Natural killer cell (primary cell): ENCODE results near the gene PRDM16. TPM values are rescaled to one million over a fixed set of nuclear protein-coding genes. Genes with fewer than 3 reads are reported as not detected.
A peak's percentile ranks its signal among the peaks of the same experiment; 100 is the strongest.

Experiments used
- ATAC-seq, 3 donors: fragments of 150-1000 bp in 2 of 3; fragments of 200-7000 bp in 1 of 3; cut with Tn5 transposase; 1 replicate in 1 of 3; 2 replicates in 2 of 3; pipeline ENCODE4 v1.10.0; 2021; ENCODE audit warnings: mild to moderate bottlenecking in 2 of 3, moderate library complexity in 2 of 3
- DNase-seq, 2 donors: peaks; one replicate each; pipeline versions ENCODE4 v3.0.0 to v3.0.0-alpha.2; 2013 to 2021; ENCODE audit warnings: mixed read lengths in 1 of 2
- H3K27ac ChIP-seq: one replicate; pipeline ENCODE4 v1.5.1; 2013; ENCODE audit warnings: mild to moderate bottlenecking, low read length
- H3K27me3 ChIP-seq: one replicate; pipeline ENCODE4 v1.6.1; 2013; ENCODE audit warnings: low read length; ENCODE audit not compliant: control insufficient read depth, insufficient read depth
- H3K36me3 ChIP-seq: one replicate; pipeline ENCODE4 v1.6.1; 2013; ENCODE audit warnings: low read length; ENCODE audit not compliant: control insufficient read depth, insufficient read depth
- H3K4me1 ChIP-seq: one replicate; pipeline ENCODE4 v1.6.1; 2013; ENCODE audit warnings: low read length; ENCODE audit not compliant: control insufficient read depth, insufficient read depth
- H3K4me3 ChIP-seq: one replicate; pipeline ENCODE4 v1.5.1; 2013; ENCODE audit warnings: low read length
- H3K9me3 ChIP-seq: one replicate; pipeline ENCODE4 v1.6.1; 2013; ENCODE audit warnings: low read length; ENCODE audit not compliant: control insufficient read depth, insufficient read depth
- H3K27ac Mint-ChIP-seq, 2 donors: one replicate each; pipeline ENCODE4 v1.8.0; 2022; ENCODE audit warnings: mild to moderate bottlenecking in 2 of 2, mixed read lengths in 2 of 2, moderate library complexity in 1 of 2
- H3K27me3 Mint-ChIP-seq, 2 donors: one replicate each; pipeline ENCODE4 v1.8.0; 2022; ENCODE audit warnings: low read depth in 2 of 2, mixed read lengths in 2 of 2
- H3K36me3 Mint-ChIP-seq: one replicate; pipeline ENCODE4 v1.8.0; 2022; ENCODE audit warnings: mixed read lengths
- H3K4me1 Mint-ChIP-seq, 2 donors: one replicate each; pipeline ENCODE4 v1.8.0; 2022; ENCODE audit warnings: mixed read lengths in 2 of 2
- H3K4me3 Mint-ChIP-seq: one replicate; pipeline ENCODE4 v1.8.0; 2022; ENCODE audit warnings: mild to moderate bottlenecking, moderate library complexity, mixed read lengths
- H3K9me3 Mint-ChIP-seq, 2 donors: one replicate each; pipeline ENCODE4 v1.8.0; 2022; ENCODE audit warnings: mixed read lengths in 2 of 2
- WGBS: methylation state at CpG from one replicate; pipeline ENCODE4 v1.1.7; 2013; ENCODE audit warnings: missing lambda C conversion rate; ENCODE audit not compliant: insufficient coverage; 5-methylcytosine and 5-hydroxymethylcytosine counted together
- intact Hi-C: fragments of 100-400 bp; cut with micrococcal nuclease; formaldehyde crosslinking; loops from one replicate; pipeline ENCODE4 v1.14.2; 2022
- total RNA-seq, 4 donors: library from RNA; stranded (reverse); fragments of 120-200 nt in 1 of 4; gene quantifications; one replicate each; pipeline versions ENCODE4 v1.2.3 to v1.2.4, GENCODE V29; 2013 to 2022
- TF ChIP-seq, protein P1 (sequence below): fragments of 200-600 bp; IDR thresholded peaks from one replicate; pipeline ENCODE4 v1.8.0; 2022; ENCODE audit warnings: antibody characterized with exemption

PRDM16 gene
- total RNA-seq, 3 donors from 2014 or later (not counting 1 experiment from before 2014, with no cell fraction given): 0.25 to 0.64 TPM; not detected in 1

GRCh38 chr1:3067301-3067670 is 1.7 kb upstream of the PRDM16 start:
- Mint-ChIP-seq H3K9me3 (no peaks in the 10 kb centered on the region), H3K27me3 (peaks cover 0 to 14% of the 10 kb centered on the region in 2 donors), H3K36me3 (no peaks in the 10 kb centered on the region), H3K27ac (no peak overlapping the region), H3K4me1 (no peaks in the 10 kb centered on the region), H3K4me3 (no peak overlapping the region)
- TF ChIP-seq, protein P1, sequence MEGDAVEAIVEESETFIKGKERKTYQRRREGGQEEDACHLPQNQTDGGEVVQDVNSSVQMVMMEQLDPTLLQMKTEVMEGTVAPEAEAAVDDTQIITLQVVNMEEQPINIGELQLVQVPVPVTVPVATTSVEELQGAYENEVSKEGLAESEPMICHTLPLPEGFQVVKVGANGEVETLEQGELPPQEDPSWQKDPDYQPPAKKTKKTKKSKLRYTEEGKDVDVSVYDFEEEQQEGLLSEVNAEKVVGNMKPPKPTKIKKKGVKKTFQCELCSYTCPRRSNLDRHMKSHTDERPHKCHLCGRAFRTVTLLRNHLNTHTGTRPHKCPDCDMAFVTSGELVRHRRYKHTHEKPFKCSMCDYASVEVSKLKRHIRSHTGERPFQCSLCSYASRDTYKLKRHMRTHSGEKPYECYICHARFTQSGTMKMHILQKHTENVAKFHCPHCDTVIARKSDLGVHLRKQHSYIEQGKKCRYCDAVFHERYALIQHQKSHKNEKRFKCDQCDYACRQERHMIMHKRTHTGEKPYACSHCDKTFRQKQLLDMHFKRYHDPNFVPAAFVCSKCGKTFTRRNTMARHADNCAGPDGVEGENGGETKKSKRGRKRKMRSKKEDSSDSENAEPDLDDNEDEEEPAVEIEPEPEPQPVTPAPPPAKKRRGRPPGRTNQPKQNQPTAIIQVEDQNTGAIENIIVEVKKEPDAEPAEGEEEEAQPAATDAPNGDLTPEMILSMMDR: no peak
- Histone ChIP-seq H3K9me3 (no peaks in the 10 kb centered on the region), H3K27ac (no peak overlapping the region), H3K4me3 (no peak overlapping the region), H3K36me3 (no peaks in the 10 kb centered on the region), H3K27me3 (peaks cover 3% of the 10 kb centered on the region), H3K4me1 (peaks cover 3% of the 10 kb centered on the region)
- ATAC-seq (no peak), DNase-seq (no peak)
- intact Hi-C loops: no loop called here
- WGBS: 46% methylated on average over 29 of the region's 29 CpGs

GRCh38 chr1:3067671-3068563 is 1.1 kb upstream of the PRDM16 start:
- intact Hi-C loops: no loop called here
- H3K27me3 ChIP-seq: peaks cover 3% of the 10 kb centered on the region
- 3% methylated on average over 96 of the region's 97 CpGs for WGBS
- no peak for DNase-seq
- H3K9me3 ChIP-seq: no peaks in the 10 kb centered on the region
- no peak overlapping the region for H3K4me3 Mint-ChIP-seq
- H3K4me1 ChIP-seq: peaks cover 3% of the 10 kb centered on the region
- no peaks in the 10 kb centered on the region for H3K36me3 Mint-ChIP-seq
- no peak overlapping the region for H3K4me3 ChIP-seq
- no peaks in the 10 kb centered on the region for H3K9me3 Mint-ChIP-seq
- peaks cover 0 to 16% of the 10 kb centered on the region in 2 donors for H3K27me3 Mint-ChIP-seq
- no peaks in the 10 kb centered on the region for H3K36me3 ChIP-seq
- no peak overlapping the region for H3K27ac ChIP-seq
- H3K4me1 Mint-ChIP-seq: no peaks in the 10 kb centered on the region
- ATAC-seq: no peak
- TF ChIP-seq, protein P1: no peak
- H3K27ac Mint-ChIP-seq: no peak overlapping the region

DNA sequence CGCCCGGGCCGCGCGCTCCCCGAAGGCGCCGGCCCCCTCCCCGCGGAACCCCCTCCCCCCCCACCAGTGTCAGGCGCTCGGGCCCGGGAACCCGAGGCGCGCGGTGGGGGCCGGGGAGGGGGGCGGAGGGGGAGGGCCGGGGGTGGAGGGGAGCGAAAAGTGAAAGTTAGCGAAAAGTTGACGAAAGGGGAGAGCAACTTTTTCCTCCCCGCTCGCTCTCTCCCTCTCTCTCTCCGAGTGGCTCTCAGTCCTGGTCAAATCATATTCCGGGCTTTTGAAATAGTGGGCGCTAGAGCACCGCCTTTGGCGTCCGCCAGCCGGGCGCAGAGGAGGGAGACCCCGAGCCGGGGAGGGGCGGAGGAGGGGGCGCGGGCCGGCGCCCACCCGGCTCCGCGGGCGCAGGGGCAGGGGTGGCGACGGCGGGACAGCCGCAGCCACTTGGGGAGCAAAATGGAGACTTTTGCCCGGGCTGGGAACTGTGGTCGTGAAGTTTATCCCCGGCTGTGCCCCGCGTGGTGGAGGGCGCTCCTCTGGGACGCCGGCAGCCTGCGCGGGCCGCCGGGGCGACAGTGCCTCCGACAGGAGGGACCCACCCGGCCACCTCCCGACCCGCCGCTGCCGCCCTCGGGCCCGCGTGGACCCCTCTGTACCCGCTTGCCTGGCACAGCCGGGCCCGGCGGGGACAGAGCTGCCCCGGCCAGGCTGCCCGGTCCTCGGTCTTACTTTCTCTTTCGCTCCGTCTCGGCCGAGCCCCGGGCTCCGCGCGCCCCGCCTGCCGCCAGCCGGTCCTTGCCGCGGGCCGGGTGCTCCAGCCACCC is 697 bp downstream of the PRDM16 start:
- Mint-ChIP-seq H3K4me1 (no peaks in the 10 kb centered on the region), H3K27ac (no peak overlapping the region), H3K27me3 (peaks cover 0 to 16% of the 10 kb centered on the region in 2 donors), H3K36me3 (no peaks in the 10 kb centered on the region), H3K4me3 (peak overlapping the region; percentile 37), H3K9me3 (no peaks in the 10 kb centered on the region)
- H3K4me3 ChIP-seq: no peak overlapping the region
- under 1% methylated on average over 70 of the region's 91 CpGs for WGBS
- ATAC-seq (peak in 1 of 3 donors; percentile 40), DNase-seq (no peak)
- peaks cover 8% of the 10 kb centered on the region for H3K27me3 ChIP-seq
- TF ChIP-seq, protein P1: no peak
- intact Hi-C loops: no loop called here
- H3K36me3 ChIP-seq: no peaks in the 10 kb centered on the region
- H3K9me3 ChIP-seq: no peaks in the 10 kb centered on the region
- H3K4me1 ChIP-seq: peaks cover 3% of the 10 kb centered on the region
- no peak overlapping the region for H3K27ac ChIP-seq
